Stimulated activated naive CD8-positive, alpha-beta T cell treated with anti-CD3 and anti-CD28 coated beads, Interleukin-15, Interleukin-2, amounts not matched to agents 100 U/mL and 50 U/mL, for 24 hours (primary cell): ENCODE data around the gene RALGDS.
"Not testable (repeated sequence)": the region's sequence is repeated elsewhere in the genome, so short reads cannot be mapped to it uniquely, and the experiment has no call there.

Experiments used
- ATAC-seq: fragments of 150-1000 bp; cut with Tn5 transposase; one replicate; pipeline ENCODE4 v1.10.0; 2021
- DNase-seq: peaks from one replicate; pipeline ENCODE4 v3.0.0; 2021

The RALGDS gene

DNA sequence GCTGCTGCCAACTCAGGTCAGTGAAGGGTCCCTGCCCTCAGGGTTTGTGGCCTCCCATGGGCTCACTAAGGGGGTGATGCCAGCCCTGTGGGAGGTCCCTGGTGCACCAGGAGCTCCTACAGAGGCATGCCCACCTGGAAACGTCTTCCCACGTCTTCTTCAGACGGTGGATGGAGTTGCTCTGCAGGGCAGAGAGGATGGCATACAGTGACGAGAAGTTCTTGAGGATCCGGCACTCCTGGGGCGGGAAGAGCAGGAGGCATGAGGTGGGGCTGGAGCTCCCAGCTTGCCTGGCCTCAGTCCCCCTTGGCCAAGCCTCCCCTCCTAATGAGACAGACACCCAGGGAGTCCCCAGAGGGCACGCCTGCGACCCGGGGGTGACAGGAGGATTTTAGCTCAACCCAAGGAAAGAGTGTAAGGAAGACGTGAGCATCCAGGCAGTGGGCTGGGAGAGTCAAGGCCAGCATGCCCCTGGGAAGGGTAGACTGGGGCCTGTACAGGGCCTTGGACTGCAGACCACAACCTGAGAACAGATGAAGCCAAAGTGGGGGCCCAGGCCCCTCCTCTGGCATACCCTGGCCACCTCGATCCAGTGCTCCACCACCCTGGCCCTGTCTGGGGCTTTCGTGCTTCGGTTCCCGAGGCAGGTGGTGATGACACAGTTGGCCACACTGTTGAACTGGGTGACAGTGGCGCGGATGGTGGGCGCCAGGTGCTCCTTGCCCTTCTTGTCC is 14.4 kb downstream of the RALGDS start:
- DNase-seq: no peak
- ATAC-seq: no peak

DNA sequence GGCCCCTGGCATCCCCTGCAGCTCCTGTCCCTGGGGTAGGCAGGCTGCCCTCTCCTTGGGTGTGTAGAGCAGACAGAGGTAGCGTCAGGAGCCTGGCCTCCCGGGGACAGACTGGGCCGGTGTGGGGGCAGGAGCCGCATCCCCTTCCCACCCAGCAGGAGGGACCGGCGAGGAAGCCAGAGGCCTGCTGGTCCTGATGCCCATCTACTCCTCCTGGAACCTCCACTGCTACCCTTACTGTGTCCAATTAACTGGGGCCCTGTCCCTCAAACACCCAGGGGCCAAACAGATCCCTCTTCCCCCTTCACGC is 15.6 kb downstream of the RALGDS start:
- DNase-seq (no peak), ATAC-seq (no peak)

DNA sequence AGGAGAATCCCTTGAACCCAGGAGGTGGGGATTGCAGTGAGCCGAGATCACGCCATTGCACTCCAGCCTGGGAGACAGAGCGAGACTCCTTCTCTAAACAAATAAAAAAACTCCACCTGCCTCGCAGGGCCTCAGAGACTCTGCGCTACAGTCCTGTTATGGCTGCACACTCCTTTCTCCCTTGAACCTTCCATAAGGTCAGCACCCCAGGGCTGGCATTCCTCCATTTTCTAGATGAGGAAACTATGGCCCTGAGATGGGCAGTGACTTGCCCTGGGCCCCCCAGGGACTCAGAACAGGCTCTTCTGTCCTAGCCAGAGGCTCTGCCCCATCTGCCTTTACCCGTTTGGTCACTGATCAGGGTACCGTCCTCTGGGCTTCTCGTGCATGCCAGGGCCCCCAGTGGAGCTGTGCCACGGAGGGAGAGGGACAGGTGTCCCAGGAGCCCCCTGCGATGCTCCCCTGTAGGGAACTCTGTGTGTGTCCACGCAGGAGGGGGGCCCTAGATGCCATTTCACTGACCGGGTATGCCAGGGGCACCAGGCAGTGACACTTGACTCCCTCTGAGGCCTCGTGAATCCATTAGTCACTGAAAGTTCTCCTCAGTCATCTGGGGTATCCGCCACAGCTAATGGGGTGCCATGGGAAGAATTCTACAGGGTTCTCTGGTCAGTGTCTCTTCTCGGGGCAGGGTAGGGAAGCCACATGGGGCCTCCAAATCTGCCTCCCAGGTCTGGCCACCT is 16.2 kb downstream of the RALGDS start:
- no peak for ATAC-seq
- no peak for DNase-seq

GRCh38 chr9:133103987-133104505 is 17.0 kb downstream of the RALGDS start:
- ATAC-seq (no peak), DNase-seq (no peak)

- DNase-seq (peak; percentile 65), ATAC-seq (no peak)
These were observed 17.7 kb downstream of the RALGDS start for GRCh38 chr9:133103183-133103986.

DNA sequence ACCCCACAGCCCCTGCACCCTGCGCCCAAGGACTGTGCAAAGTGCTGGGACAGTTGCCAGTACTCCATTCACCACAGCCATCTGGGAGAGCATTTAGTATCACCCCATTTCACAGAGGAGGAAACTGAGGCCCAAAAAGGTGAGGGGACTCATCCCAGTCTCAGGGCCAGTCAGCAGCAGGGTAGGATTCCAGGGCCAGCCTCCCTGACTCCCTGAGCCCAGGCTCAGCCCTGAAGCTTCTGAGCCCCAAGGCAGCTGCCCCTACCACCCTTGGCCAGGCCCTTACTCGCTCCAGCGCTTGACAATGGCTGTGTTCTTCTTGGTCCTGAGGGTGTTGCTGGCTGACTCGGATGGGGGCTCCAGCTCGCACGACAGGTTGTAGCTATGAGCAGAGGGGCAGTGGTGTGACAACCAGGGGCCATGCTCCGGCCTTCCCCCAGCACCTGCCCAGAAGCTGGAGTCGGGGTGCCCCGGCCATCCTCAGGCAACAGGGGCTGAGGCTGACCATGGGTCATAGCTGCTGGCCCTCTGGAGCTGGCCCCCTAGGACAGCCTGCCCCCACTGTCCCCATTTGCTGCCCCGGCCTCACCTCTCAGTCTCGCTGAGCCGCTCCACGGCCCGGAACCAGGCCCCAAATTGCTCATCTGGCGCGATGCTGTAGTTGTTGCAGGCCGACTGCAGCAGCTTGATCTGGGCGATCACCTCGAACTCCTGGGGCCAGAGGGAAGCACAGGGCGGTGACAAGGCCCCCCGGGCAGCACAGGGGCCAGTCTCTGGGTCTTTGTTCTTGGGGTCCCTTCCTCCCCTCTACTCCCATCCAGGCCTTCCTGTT is 18.6 kb downstream of the RALGDS start:
- DNase-seq (no peak), ATAC-seq (no peak)

GRCh38 chr9:133101356-133102189 is 19.5 kb downstream of the RALGDS start:
- DNase-seq (no peak), ATAC-seq (no peak)

DNA sequence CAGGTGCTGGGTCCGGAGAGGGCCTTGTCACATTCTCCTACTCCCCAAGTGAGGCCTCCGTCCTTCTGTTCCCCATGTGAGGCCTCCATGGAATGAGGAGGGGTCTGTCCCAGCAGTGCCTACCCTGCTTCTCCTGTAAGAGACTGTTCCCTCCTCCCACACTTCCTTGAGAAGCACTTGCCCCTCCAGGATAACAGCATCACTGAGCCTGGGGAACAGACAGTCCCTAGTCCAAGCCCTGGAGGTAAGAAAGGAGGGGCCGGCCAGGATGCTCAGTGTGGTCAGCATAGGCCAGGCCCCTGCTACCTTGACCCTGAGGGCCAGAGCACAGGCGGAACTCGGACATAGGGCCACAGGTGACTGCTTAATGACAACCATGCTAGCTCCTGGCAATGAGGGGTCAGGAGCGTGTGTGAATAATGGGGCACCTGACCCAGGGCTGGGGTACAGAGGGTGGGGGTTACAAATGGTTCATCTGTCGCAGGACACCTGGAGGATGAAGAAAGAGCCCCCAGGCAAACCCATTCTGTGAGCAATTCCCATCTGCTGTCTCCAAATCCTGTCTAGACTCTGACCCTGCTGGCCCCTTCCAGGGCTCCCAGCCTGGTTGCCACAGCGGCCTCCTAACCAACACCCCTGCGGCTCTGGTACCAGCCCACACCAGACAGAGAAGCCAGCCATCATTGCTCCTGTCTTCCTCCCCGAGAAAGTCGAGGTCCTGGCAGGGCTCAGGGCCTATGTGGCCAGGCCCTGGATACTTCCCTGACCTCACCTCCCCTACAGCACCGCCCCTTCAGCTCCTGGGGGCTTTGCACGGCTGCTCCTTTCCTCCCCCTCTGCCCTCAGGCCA is 20.3 kb downstream of the RALGDS start:
- ATAC-seq (no peak), DNase-seq (no peak)

DNA sequence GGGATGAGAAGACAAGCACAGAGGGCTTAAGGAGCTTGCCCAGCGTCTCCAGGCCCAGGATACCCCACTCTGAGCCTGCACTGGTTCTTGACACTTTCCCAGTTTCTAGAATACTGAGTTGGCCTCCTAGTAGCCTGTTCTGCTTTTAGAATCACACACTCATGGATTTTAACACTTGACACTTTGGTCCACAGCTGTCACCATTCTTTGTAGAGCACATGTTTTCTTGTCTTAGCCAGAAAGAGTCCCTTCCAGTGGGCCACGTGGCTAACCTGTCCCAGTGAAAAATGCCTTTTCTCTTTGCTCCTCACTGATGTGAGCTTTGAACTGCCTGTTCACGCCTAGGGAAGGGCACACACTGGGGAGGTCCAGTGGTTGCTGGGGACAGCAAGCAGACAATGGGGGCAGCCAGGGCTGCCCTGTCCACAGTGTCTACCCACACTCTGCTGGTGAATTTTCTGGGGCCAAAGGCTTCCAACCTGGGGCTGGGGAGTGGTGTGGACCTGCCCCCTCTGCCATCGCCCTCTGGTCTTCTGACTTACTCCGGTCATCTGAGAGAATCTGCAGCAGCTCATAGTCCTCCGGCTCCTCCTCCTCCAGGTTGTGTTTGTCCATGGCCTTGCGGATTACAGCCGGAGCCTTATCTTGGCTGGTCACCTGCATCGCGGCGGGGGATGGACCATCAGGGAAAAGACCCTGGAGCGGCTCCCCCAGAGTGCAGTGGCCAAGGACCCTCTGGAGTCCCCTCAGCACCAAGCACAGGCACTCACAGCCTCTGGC is 21.1 kb downstream of the RALGDS start:
- ATAC-seq: no peak
- DNase-seq: no peak

DNA sequence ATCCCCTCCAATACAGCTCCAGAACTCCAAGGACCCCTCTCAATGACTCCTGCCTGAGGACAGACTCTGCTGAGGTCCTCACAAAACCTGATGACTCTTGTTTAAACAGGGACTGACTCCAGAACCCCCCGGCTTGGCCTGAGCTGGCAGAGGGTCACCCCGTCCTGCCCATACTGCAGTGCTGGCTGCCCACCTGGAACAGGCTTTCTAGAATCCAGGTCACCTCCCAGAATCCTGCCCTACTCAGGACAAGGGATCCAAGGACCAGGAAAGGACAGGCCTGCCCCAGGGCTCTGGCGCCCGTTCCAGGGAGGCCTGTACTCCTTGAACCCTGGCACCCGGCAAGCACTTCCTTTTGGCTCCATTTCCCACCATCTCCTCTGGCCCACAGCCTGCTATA is 22.2 kb downstream of the RALGDS start:
- ATAC-seq (no peak), DNase-seq (no peak)

GRCh38 chr9:133098104-133098754 is 22.8 kb downstream of the RALGDS start:
- ATAC-seq (no peak), DNase-seq (no peak)

- ATAC-seq (no peak), DNase-seq (no peak)
These were observed 26.1 kb downstream of the RALGDS start for GRCh38 chr9:133094842-133095393.

- DNase-seq, ATAC-seq: not testable (repeated sequence)
These were observed 26.7 kb downstream of the RALGDS start for GRCh38 chr9:133094351-133094750.

- no peak for ATAC-seq
- DNase-seq: no peak
These were observed 30.2 kb downstream of the RALGDS start for GRCh38 chr9:133090752-133091385.

GRCh38 chr9:133090187-133090586 is 30.9 kb downstream of the RALGDS start:
- ATAC-seq (no peak), DNase-seq (no peak)

DNA sequence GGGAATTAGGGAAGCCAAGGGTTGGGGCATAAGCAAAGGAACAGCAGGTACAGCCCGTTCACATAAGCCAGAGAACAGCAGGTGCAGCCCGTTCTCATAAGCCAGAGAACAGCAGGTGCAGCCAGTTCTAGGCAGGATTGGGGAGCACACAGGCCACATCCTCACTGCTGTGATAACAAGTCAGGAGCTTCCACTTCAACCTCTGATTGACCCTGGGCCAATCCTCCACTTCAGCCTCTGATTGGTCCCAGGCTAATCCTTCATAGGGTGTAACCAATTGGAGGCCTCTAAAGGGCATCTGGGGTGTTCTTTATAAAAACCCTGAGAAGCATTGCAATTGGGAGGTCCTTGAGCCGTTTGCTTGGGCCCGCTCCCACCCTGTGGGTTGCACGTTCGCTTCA is 31.8 kb downstream of the RALGDS start:
- peak; percentile 21 for ATAC-seq

GRCh38 chr9:133088756-133089155 is 32.3 kb downstream of the RALGDS start:
- no peak for ATAC-seq
- no peak for DNase-seq

More for the DNA sequence above, 31.8 kb downstream of the RALGDS start:
- DNase-seq: no peak
